CD4-positive, alpha-beta T cell (primary cell): ENCODE results near the gene ANKRD49. TPM values are rescaled to one million over a fixed set of nuclear protein-coding genes. Genes with fewer than 3 reads are reported as not detected.
A peak's percentile ranks its signal among the peaks of the same experiment; 100 is the strongest.
"Not testable (repeated sequence)": the region's sequence is repeated elsewhere in the genome, so short reads cannot be mapped to it uniquely, and the experiment has no call there.

ENCODE experiments used
- ATAC-seq: fragments of 200-7000 bp; cut with Tn5 transposase; one replicate; pipeline ENCODE4 v1.10.0; 2022; ENCODE audit warnings: mild to moderate bottlenecking; ENCODE audit not compliant: poor library complexity
- CTCF ChIA-PET: fragments of 350-600 bp; sonication (Branson Sonifier 250); formaldehyde crosslinking; loops from one replicate; lab custom pipeline; 2021; ENCODE audit warnings: antibody characterized with exemption, inconsistent platforms; lab: Charles Lee
- POLR2A ChIA-PET: fragments of 350-600 bp; sonication (Branson Sonifier 250); formaldehyde crosslinking; loops from one replicate; lab custom pipeline; 2021; ENCODE audit warnings: antibody characterized with exemption, inconsistent platforms; lab: Charles Lee
- DNase-seq, 14 experiments: peaks; one replicate each; pipeline ENCODE4 v3.0.0-alpha.2; 2013 to 2020; ENCODE audit warnings: mixed read lengths in 2 of 14
- H3K27ac ChIP-seq, 2 donors: one replicate each; pipeline versions ENCODE4 v1.5.1 to v1.7.0; 2013; ENCODE audit warnings: low read length in 2 of 2, low read depth in 1 of 2, mild to moderate bottlenecking in 1 of 2
- H3K27me3 ChIP-seq, 2 experiments: 1 replicate in 1 of 2; 2 replicates in 1 of 2; pipeline versions ENCODE4 v1.6.1 to v1.7.0; 2013; ENCODE audit warnings: low read length in 2 of 2, control low read depth in 1 of 2, mild to moderate bottlenecking in 1 of 2, moderate library complexity in 1 of 2; ENCODE audit not compliant: insufficient read depth in 2 of 2, control insufficient read depth in 1 of 2
- H3K36me3 ChIP-seq: one replicate; pipeline ENCODE4 v1.6.1; 2013; ENCODE audit warnings: low read length, control low read depth; ENCODE audit not compliant: insufficient read depth
- H3K4me1 ChIP-seq: one replicate; pipeline ENCODE4 v1.6.1; 2013; ENCODE audit warnings: low read length, control low read depth; ENCODE audit not compliant: insufficient read depth
- H3K4me3 ChIP-seq: one replicate; pipeline ENCODE4 v1.5.1; 2013; ENCODE audit warnings: mild to moderate bottlenecking, low read length, moderate library complexity
- H3K9me3 ChIP-seq, 2 experiments: 1 replicate in 1 of 2; 2 replicates in 1 of 2; pipeline versions ENCODE4 v1.6.1 to v1.7.0; 2013; ENCODE audit warnings: low read length in 2 of 2, mild to moderate bottlenecking in 2 of 2, control low read depth in 1 of 2, moderate library complexity in 1 of 2; ENCODE audit not compliant: control insufficient read depth in 1 of 2, insufficient read depth in 1 of 2
- H3K27ac Mint-ChIP-seq: one replicate; pipeline ENCODE4 v1.8.0; 2020; ENCODE audit warnings: mixed read lengths
- H3K27me3 Mint-ChIP-seq: one replicate; pipeline ENCODE4 v1.8.0; 2021; ENCODE audit warnings: mixed read lengths
- H3K36me3 Mint-ChIP-seq: one replicate; pipeline ENCODE4 v1.8.0; 2021; ENCODE audit warnings: low read depth, mixed read lengths
- H3K4me1 Mint-ChIP-seq: one replicate; pipeline ENCODE4 v1.8.0; 2021; ENCODE audit warnings: low read depth, mixed read lengths
- H3K4me3 Mint-ChIP-seq: one replicate; pipeline ENCODE4 v1.8.0; 2020; ENCODE audit warnings: mild to moderate bottlenecking, mixed read lengths
- H3K9me3 Mint-ChIP-seq: one replicate; pipeline ENCODE4 v1.8.0; 2020; ENCODE audit warnings: mixed read lengths
- intact Hi-C, 2 experiments: fragments of 100-400 bp; cut with DNase I in 1 of 2; cut with micrococcal nuclease in 1 of 2; formaldehyde crosslinking; loops; one replicate each; pipeline versions ENCODE4 v1.15.1 to v1.9.0; 2023 to 2025; cut with DNase I, micrococcal nuclease
- total RNA-seq, 174 experiments: library from RNA in 2 of 174; stranded (reverse) in 2 of 174; gene quantifications; one replicate each; pipeline ENCODE4 v1.2.3 and lab custom pipeline; 2021 to 2026
- TF ChIP-seq, protein P1 (sequence below): fragments of 200-600 bp; IDR thresholded peaks from one replicate; pipeline ENCODE4 v1.8.0; 2022; ENCODE audit warnings: antibody characterized with exemption, mild to moderate bottlenecking

The ANKRD49 gene
- total RNA-seq, 2 experiments from 2014 or later: 54.4 to 56.4 TPM

DNA sequence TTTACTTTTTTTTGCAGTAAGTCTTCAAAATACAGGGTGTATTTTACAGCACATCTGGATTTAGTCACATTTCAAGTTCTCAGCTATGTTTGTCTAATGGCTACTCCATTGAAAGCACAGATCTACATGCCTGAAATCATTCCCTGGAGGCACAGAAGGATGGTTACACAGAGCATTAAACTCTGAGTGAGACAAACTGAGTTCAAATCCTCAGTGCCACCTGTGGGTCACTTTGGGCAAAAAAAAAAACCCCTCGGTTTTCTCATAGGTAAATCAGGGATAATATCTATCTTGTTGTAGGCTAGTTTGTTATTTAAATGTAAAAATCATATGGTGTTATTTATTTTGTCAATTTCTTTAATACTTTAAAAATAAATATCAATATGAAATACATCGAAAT, 7.7 kb downstream of the ANKRD49 start:
- no peak overlapping the region for H3K4me3 Mint-ChIP-seq
- Histone ChIP-seq H3K4me3 (no peak overlapping the region), H3K36me3 (peaks cover 53% of the 10 kb centered on the region), H3K4me1 (no peaks in the 10 kb centered on the region), H3K9me3 (no peaks in the 10 kb centered on the region), H3K27ac (no peak overlapping the region), H3K27me3 (no peaks in the 10 kb centered on the region)
- TF ChIP-seq, protein P1, sequence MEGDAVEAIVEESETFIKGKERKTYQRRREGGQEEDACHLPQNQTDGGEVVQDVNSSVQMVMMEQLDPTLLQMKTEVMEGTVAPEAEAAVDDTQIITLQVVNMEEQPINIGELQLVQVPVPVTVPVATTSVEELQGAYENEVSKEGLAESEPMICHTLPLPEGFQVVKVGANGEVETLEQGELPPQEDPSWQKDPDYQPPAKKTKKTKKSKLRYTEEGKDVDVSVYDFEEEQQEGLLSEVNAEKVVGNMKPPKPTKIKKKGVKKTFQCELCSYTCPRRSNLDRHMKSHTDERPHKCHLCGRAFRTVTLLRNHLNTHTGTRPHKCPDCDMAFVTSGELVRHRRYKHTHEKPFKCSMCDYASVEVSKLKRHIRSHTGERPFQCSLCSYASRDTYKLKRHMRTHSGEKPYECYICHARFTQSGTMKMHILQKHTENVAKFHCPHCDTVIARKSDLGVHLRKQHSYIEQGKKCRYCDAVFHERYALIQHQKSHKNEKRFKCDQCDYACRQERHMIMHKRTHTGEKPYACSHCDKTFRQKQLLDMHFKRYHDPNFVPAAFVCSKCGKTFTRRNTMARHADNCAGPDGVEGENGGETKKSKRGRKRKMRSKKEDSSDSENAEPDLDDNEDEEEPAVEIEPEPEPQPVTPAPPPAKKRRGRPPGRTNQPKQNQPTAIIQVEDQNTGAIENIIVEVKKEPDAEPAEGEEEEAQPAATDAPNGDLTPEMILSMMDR: no peak
- ChIA-PET CTCF (no interaction called here), POLR2A (no interaction called here)
- H3K9me3 Mint-ChIP-seq: no peaks in the 10 kb centered on the region
- DNase-seq (no peak), ATAC-seq (no peak)
- no peak overlapping the region for H3K27ac Mint-ChIP-seq
- H3K4me1 Mint-ChIP-seq: no peaks in the 10 kb centered on the region
- H3K27me3 Mint-ChIP-seq: no peaks in the 10 kb centered on the region
- H3K36me3 Mint-ChIP-seq: peaks cover 62% of the 10 kb centered on the region
- intact Hi-C loops: loop anchor here (5.0 to 10.0 kb wide), 4 partner anchors 177 to 1557 kb away; partner anchors contain the start of genes CWC15 (in 1 of the 2) and KDM4D (in 1 of the 2)

DNA sequence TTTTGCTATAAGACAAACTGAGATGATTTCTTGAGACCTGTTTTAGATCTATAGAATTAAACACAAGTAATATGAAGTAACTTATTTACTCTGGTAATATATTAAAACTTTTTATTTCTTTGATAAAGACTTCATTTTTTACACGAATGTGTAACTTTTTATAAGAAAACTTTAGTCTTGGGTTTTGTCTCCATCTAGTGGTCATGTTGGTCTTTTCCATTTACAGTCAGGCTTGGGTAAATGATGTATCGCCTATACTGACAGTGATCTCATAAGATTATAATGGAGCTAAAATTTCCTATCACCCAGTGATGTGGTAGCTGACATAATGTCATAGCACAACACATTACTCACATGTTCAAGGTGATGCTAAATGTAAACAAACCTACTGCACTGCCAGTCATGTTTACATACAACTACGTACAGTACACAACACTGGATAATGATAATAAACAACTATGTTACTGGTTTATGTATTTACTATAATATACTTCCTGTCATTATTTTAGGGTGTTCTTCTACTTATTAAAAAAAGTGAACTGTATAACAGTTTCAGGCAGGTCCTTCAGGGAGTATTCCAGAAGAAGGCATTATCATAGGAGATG, 11.0 kb downstream of the ANKRD49 start:
- POLR2A ChIA-PET: interaction anchor here (1.0 kb wide), 1 partner anchor 11 kb away, joined by 3 read pairs; the partner anchor contains the start of genes ANKRD49 and MRE11
- Mint-ChIP-seq H3K36me3 (peaks cover 29% of the 10 kb centered on the region), H3K4me3 (no peak overlapping the region), H3K9me3 (no peaks in the 10 kb centered on the region), H3K27me3 (peaks cover 11% of the 10 kb centered on the region), H3K27ac (no peak overlapping the region), H3K4me1 (no peaks in the 10 kb centered on the region)
- Histone ChIP-seq H3K27me3 (no peaks in the 10 kb centered on the region), H3K27ac (no peak overlapping the region), H3K36me3 (peaks cover 21% of the 10 kb centered on the region), H3K4me3 (no peak overlapping the region), H3K9me3 (no peaks in the 10 kb centered on the region), H3K4me1 (no peaks in the 10 kb centered on the region)
- CTCF ChIA-PET: interaction anchor here (1.2 to 1.4 kb wide), 2 partner anchors 10 to 12 kb away, joined by 3 to 4 read pairs; no protein-coding TSS in a partner anchor
- TF ChIP-seq, protein P1: peak; percentile 85
- intact Hi-C loops: loop anchor here (1.0 to 10.0 kb wide), 6 partner anchors 180 to 1560 kb away; partner anchors contain the start of genes CWC15 (in 1 of the 2) and KDM4D (in 1 of the 2)
- peak in 3 of 14 experiments; percentile 58 to 75 (median 72) for DNase-seq
- peak; percentile 43 for ATAC-seq

DNA sequence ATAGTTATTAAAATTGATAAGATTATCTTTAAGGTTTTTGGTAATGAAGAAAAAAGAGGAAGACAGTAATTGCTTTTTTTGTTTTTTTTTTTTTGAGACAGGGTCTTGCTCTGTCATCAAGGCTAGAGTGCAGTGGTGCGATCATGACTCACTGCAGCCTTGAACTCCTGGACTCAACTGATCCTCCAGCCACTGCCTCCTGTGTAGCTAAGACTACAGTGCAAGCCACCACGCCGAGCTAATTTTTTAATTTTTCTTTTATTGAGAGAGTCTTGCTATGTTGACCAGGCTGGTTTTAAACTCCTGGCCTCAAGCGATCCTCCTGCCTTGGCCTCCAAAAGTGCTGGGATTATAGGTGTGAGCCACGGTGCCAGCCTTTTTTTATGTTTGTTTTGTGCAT, 12.7 kb downstream of the ANKRD49 start:
- H3K36me3 ChIP-seq, H3K4me1 Mint-ChIP-seq, H3K4me3 ChIP-seq, DNase-seq, H3K9me3 Mint-ChIP-seq, CTCF ChIA-PET, POLR2A ChIA-PET, H3K27ac ChIP-seq, H3K27ac Mint-ChIP-seq, ATAC-seq, H3K4me3 Mint-ChIP-seq, H3K4me1 ChIP-seq, H3K9me3 ChIP-seq: not testable (repeated sequence)
- intact Hi-C loops: loop anchor here (2.0 to 10.0 kb wide), 4 partner anchors 182 to 1562 kb away; no protein-coding TSS in a partner anchor
- H3K27me3 Mint-ChIP-seq: peaks cover 25% of the 10 kb centered on the region
- peaks cover 4 to 13% of the 10 kb centered on the region in 2 experiments for H3K27me3 ChIP-seq
- peaks cover 12% of the 10 kb centered on the region for H3K36me3 Mint-ChIP-seq
